NCI-H460 (cell line): ENCODE data around the gene CDH18. TPM values are rescaled to one million over a fixed set of nuclear protein-coding genes. Genes with fewer than 3 reads are reported as not detected.

ENCODE experiments used
- DNase-seq: peaks from one replicate; pipeline ENCODE4 v3.0.0-alpha.2; 2016; ENCODE audit warnings: low read depth; ENCODE audit errors: extremely low read depth
- total RNA-seq: library from RNA; depleted of rRNA; stranded (reverse); fragments of >200 nt; shearing (Covaris generic); gene quantifications from 2 replicates; pipeline ENCODE4 v1.2.3, GENCODE V29; 2014

The CDH18 gene
- total RNA-seq, 1 experiment from 2014 or later = 0.84 TPM

DNA sequence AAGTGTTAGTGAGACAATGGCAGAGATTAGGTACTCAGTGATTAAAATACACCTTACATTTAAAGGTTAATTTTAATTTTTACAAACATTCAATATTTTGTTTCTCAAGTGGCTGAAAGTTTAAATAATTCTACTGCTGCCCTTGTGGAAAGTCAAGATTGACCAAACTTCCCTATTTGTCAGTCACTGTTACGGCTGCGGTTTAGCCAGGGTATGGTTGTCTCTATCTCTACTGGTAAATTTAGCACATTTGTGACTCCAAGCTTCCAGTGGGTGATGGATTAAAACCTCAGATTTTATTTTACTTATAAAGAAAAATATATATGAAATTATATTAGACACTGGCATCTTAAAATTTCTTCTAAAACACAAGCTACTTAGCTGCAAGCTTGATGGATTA lies 368.4 kb downstream of the CDH18 start:
- DNase-seq = no peak

DNA sequence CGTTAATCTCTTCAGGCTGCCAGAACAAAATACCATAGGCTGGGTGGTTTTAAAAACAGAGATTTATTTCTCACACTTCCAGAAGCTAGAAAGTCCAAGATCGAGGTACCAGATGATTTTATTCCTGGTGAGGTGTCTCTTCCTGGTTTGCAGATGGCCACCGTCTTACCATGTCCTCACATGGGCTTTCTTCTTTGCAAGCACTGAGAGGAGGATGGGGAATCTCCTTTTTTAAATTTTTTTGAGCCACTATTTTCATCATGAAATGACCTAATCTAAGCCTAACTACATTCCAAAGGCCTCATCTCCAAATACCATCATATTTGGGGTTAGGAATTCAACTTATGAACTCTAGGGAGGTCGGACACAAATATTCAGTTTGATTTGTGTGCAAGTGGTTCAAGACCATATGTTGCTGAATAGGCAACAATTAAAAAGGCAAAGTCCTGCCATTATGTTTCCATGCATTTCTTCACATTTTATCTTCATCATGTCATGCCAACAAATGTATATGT lies 371.2 kb downstream of the CDH18 start:
- DNase-seq = no peak

DNA sequence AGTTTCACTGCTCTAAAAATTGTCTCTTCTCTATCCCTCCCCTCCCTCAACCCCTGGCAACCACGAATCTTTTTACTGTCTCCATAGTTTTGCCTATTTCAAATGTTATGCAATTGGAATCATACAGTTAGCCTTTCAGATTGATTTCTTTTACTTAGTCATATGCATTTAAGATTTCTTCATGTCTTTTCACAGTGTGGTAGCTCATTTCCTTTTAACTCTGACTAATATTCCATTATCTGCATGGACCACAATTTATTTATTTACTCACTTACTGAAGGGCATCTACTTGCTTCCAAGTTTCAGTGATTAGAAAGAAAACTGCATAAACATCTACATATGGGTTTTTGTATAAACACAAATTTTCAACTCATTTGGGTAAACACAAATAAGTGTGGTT lies 372.3 kb downstream of the CDH18 start:
- DNase-seq = no peak

DNA sequence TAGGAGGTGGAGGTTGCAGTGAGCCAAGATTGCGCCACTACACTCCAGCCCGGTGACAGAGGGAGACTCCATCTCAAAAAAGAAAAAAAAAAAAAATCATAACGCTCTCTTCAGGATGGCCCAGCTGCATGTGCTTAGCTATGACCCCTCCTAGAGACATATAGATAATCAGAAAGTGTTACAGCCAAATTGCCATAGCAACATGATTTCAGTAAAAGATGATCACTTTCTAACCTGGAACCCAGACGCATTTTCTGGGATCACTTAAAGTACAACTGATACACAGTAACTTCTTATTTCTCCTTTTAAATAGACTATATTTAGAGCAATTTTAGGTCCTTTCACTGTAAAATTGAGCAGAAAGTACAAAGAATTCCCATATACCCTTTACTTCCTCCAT lies 372.9 kb downstream of the CDH18 start:
- no peak for DNase-seq

DNA sequence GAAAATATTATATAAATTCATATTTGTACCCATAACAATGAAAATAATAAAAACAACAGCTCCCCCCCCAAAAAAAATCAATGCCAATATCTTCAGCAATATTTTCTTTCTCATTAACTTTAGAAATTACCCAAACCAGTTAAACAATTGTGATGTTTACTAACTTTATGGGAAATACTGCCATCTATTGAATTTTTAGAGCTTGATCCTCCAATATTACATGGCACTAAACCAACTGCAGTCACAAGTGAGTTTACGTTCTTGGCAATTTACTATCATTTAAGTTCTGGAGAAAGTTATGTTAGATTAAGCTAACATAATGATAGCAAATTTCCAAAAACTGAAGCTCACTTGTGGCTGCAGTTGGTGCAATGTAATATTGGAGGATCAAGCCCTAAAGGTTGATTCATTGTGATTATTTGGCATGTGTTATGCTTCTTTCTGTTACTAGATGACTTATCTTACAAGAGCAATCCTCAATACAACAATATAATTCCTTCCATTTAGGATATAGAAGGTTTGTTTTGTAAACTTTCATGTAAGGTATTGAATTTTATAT lies 379.5 kb downstream of the CDH18 start:
- peak; percentile 25 for DNase-seq

DNA sequence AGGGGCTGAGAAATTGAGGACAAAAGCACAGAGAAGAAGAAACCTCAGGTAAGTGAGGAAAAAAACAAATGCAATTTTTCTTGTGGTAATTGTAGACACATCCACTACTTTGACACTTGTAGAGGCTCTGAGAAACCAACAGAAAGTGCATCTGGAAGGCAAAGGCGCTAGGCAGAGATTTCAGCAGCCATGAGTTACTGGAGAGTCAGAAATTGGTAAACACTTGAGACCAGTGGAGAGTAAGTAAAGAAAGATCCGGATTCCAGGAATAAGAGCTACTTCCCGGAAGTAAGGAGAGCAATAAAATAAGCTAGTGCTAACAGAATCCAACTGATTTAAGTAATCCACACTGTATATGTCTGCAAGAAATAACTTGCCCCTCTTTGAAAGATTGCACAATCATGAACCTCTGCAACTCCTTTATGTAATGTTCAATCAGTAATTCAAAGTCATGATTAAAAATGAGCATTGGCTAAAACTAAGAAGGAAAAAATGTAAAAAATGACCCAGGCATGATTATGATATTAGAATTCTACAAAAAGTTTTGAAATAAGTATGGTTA lies 382.1 kb downstream of the CDH18 start:
- DNase-seq = no peak

DNA sequence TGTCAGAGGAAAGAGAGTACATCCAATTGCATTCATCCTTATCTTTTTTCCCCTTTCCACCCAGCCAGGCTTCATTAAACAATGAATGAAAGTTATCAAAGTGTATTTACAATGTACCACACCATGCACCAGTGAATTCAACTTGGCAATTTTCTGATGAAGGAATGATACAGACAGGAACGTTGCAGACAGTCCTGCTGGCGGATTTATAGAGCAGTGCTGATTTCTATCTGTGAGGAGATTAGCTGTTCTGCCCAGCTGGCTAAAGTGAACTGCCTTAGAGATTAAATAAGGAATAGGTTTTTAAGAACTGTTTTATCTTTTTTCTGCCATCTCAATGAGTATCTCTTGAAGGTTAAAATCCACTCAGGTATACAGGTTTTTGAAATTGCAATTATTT lies 403.9 kb downstream of the CDH18 start:
- no peak for DNase-seq

DNA sequence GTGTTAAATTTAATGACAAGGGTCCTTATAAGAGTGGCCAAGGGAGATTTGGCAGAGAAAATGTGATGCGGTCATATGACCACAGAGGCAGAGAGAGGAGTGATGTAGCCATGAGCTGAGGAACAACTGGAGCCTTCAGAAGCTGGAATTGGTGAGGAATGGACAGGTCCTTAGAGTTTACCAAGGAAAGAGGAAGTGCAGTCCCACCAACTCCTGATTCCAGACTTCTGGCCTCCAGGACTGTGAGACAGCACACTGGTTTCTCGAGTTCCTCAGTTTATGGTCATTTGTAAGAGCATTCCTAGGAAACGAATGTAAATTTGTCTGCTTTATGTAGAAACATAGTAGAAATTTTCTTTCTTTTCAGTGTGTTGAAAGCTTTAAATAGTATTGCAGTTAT lies 410.1 kb downstream of the CDH18 start:
- no peak for DNase-seq

DNA sequence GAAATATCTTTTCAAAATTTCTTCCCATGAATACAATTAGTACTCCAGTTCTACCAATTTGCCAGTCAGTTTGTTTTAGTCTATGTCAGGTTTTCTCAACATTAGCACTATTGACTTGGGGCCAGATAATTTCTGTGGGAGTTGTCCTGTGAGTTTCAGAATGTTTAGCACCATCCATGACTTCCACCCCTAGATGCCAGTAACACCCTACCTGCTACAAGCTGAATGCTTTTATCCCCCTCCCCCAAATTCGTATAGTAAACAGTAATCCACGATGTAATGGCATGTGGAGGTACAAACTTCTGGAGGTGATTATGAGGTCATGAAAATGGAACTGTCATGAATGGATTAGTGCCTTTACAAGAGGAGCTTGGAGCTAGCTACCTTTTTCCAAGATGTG lies 420.0 kb downstream of the CDH18 start:
- no peak for DNase-seq

DNA sequence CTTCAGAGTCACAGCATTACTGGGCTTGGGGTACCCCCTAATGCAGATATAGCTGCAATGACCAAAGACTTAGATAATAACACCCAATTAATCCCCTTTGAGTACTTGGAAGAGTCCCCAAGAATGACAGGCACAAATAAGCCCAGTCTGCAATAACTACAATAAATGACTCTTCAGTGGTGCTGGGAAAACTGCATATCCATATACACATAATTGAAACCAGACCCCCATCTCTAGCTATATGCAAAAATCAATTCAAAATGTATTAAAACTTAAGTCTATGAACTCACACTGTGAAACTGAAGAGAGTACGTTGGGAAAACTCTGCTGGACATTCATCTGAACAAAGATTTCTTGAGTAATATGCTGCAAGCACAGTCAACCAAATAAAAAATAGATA lies 422.5 kb downstream of the CDH18 start:
- no peak for DNase-seq

DNA sequence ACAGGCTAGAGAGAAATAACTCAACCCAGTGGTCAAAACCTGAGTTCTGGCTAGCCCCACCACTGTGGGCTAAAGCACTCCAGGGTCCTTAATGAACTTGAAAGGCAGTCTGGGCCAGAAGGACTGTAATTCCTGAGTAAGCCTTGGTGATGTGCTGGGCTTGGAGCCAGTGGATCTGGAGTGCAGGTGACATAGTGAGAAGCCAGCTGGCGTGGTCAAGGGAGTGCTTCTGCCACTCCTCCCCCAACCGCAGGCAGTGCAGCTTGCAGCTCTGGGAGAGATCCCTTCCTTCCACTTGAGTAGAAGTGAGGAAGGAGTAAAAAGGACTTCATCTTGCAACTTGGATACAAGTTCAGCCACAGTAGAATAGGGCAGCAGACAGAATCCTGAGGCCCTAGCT lies 424.0 kb downstream of the CDH18 start:
- DNase-seq = no peak

DNA sequence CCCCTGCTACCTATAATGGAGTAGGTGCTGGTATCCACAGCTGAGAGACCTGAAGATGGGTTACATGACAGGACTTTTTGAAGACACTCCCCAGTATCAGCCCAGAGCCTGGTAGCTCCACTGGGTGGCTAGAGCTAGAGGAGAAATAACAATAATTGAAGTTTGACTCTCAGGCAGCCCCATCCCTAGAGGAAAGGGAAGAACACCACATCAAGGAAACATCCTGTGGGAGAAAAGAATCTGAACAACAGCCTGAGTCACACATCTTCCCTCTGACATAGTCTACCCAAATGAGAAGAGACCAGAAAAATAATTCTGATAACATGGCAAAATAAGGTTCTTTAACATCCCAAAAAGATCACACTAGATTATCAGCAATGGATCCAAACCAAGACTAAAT lies 432.1 kb downstream of the CDH18 start:
- no peak for DNase-seq

DNA sequence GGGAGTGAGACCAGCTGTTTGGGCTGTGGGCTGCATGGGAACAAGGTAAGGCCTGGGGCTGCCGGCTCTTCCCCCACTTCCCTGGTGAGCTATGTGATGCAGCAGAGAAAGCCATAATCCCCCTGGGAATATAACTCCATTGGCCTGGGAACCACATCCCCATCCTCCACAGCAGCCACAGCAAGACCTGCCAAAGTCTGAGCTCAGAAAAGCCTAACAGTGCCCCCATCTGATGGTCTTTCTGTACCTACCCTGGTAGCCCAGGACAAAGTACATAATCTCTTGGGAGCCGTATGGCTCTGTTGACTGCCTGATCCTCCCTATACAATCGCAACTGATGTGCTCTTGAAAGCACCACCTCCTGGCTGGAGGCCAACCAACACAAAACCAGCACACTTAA lies 432.6 kb downstream of the CDH18 start:
- no peak for DNase-seq

DNA sequence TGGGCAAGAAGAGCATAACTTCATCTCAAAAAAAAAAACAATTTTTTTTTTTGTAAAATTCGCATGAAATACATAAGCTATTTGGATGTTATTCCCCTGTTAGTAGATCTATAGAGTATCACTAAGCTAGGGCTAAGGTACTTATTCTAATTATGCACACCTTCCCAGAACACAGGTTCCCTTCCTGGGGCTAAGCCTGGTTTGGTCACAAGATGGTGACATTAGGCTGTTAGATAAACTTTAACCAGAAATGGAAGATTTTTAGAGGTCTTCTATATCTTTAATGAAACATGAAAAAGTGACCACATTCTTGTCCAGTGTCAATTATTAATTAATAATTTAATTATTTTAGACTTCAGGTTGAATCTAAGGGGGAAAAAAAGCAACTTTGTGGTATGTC lies 433.5 kb downstream of the CDH18 start:
- DNase-seq = no peak

DNA sequence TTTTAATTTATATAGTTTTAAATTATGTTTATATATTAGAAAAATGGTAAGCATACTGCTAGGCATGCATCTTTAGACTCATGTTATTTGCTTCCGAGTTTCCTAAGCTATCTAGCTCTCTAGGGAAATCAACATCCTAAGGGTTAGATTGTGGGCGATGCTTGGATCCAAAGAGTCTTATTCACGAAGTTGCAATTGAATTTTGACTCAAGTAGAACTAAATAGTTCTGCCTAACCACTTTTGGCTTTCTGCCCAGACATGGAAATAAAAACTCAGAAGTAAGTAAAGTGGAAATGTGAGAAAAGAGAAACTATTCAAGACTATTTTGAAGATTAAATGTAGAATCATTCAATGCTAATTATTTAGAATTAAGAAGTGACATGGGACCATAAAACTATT lies 440.4 kb downstream of the CDH18 start:
- no peak for DNase-seq

DNA sequence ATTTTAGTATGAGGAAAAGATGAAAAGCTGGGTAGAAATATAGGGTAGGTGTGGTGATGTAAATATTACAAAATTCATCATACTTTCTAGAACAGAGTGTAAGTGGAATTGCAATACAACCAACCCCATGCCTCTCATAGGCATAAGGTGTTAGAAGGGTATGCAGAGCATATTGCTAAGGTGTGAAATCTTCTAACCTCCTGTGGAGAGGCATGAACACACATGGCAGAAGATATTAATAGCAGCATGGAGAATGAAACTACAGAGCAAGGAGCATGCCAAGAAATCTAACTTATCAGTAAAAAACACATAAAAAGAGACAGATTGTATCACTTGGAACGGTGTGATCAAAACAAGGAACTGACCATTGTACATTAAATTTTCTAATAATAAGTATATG lies 441.5 kb downstream of the CDH18 start:
- DNase-seq = no peak

DNA sequence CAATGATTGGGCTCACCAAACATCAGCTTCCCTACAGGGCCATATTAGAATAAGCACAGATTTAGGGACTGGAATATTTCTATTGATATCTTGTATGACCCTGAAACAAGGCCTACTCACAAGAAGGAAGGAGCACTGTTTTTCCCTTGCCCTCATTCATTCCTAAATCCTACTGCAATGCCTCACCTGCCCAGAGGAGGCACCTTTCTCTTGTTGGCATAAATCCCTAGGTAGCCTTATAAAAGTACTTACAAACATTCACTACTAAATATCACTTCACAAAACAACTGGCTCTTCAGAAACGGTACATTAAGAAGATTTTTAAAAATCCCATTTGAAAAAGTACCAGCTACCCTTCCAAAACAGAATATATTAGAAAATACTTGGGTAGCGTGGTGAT lies 449.4 kb downstream of the CDH18 start:
- DNase-seq = no peak

DNA sequence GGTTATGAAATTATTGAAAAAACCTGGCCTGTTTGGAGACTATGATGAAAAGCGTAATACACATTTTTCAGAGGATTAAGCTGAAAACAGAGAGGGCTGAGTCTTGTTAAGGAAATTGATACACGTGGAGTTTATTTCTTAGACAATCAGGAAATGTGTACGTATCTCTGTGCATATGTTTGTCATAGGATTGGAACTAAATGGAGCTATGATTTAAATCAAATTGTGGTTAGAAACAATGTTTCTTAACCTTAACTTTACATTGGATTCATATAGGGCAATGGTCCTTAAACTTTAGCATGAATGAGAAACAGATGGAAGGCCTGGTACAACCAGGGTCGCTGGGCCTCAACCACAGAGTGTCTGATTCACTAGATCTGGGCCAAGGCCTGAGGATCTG lies 451.6 kb downstream of the CDH18 start:
- no peak for DNase-seq

DNA sequence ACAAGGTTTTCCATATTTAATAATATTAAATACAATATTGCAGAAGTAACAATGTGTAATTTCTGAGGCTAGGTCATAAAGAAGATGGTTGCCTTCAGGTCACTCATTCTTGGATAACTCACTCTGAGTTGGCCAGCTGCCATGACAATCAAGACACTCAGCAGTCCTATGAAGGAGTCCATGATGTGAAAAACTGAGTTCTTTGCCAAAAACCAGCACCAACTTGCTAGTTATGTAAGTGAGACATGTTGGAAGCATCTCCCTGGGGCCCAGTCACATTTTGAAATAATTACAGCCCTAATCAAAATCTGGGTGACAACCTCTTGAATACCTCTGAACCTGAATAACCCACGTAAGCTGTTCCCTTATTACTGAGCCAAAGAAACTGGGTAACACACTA lies 453.2 kb downstream of the CDH18 start:
- DNase-seq = no peak

DNA sequence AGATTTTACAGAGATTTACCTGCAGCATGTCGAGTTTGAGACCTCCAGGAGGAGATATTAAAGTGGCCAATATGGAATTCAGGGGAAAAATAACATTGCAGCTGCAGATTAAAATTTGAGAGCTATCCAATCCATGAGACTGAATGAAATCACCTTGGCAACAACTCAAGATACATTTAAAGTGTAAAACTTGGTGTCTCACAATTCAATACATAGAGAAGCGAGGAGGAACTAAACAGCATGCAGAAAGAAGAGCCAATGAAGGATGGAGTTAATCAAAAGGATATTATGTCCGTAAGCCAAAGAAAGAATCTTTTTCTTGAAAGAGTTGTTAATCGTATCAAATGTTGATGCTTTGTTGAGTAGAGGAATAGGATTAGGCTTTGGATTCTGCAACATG lies 455.1 kb downstream of the CDH18 start:
- no peak for DNase-seq

DNA sequence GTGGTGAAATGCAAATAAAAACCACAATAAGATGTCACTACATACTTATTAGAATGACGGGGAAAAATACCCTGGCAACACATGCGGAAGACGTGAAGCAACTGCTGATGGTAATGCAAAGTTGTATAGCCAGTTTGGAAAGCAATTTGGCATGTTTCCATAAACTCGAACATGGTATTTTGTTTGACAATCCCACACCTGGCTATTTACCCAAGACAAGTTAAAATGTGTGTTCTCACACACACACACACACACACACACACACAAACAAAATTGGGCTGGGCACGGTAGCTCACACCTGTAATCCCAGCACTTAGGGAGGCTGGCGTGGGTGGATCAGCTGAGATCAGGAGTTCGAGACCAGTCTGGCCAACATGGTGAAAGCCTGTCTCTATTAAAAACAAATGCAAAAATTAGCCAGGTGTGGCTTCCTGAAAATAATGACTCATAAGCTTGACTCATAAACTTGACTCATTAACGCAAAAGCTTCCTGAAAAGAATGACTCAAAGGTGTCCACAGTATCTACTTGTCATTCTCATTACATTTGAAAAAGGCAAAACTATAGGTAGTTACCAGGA lies 456.5 kb downstream of the CDH18 start:
- DNase-seq = peak; percentile 23

DNA sequence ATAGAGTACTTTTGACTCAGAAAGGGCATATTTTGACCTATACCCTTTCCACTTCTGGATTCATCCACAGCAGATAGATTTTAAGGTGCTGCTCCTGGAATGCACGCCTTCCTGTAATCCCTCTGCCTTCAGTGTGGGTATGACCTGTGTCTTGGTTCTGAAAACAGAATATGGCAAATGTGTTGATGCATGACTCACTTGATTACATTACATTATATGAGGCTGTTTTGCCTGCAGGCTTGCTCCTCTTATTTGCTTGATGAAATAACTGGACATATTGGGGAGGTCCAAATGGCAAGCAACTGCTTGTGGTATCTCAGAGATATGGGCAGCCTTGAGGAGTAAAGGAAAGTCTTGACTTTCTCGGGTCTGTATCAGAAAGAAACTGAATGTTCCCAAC lies 468.6 kb downstream of the CDH18 start:
- no peak for DNase-seq

DNA sequence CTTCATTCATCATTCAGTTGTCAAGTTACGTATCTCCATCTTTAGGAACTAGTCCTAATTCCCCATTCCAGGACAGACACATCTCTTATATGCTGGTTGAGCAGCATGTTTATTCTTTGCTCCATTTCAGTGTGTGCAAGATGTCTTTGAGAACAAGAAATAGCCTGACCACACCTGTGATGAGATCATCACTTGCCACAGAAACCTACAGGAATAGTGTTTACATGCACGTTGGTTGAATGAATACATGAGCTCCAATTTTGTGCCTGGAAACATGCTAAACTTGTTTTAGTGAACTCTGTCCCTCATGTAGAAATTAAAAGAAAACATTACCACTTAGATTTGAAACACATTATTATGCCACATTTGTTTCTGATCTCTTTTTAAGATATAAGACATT lies 489.1 kb downstream of the CDH18 start:
- DNase-seq = no peak
